T-helper 17 cell (primary cell): ENCODE data around the gene WDR48. TPM values are rescaled to one million over a fixed set of nuclear protein-coding genes. Genes with fewer than 3 reads are reported as not detected.
A peak's percentile ranks its signal among the peaks of the same experiment; 100 is the strongest.

ENCODE experiments used
- ATAC-seq: fragments of 150-1000 bp; cut with Tn5 transposase; 2 replicates; pipeline ENCODE4 v1.10.0; 2021; ENCODE audit warnings: mild to moderate bottlenecking, moderate library complexity
- DNase-seq, 3 donors: peaks; one replicate each; pipeline versions ENCODE4 v3.0.0 to v3.0.0-alpha.2; 2020 to 2021
- H3K9me3 ChIP-seq: one replicate; pipeline ENCODE4 v1.7.0; 2013; ENCODE audit warnings: low read length, mild to moderate bottlenecking; ENCODE audit not compliant: control insufficient read depth, poor library complexity, severe bottlenecking
- H3K27ac Mint-ChIP-seq: one replicate; pipeline ENCODE4 v1.8.0; 2022; ENCODE audit warnings: mild to moderate bottlenecking, moderate library complexity, mixed read lengths
- H3K27me3 Mint-ChIP-seq: one replicate; pipeline ENCODE4 v1.8.0; 2022; ENCODE audit warnings: mixed read lengths
- H3K36me3 Mint-ChIP-seq: one replicate; pipeline ENCODE4 v1.8.0; 2022; ENCODE audit warnings: low read depth, mixed read lengths
- H3K4me1 Mint-ChIP-seq: one replicate; pipeline ENCODE4 v1.8.0; 2022; ENCODE audit warnings: mild to moderate bottlenecking, mixed read lengths
- H3K4me3 Mint-ChIP-seq: one replicate; pipeline ENCODE4 v1.8.0; 2022; ENCODE audit warnings: mild to moderate bottlenecking, moderate library complexity, mixed read lengths
- total RNA-seq, 4 donors: library from RNA in 2 of 4; stranded (reverse) in 2 of 4; gene quantifications; one replicate each; pipeline ENCODE4 v1.2.3 and lab custom pipeline; 2022 to 2026

The WDR48 gene
- total RNA-seq, 2 donors from 2014 or later: 102 to 107 TPM

DNA sequence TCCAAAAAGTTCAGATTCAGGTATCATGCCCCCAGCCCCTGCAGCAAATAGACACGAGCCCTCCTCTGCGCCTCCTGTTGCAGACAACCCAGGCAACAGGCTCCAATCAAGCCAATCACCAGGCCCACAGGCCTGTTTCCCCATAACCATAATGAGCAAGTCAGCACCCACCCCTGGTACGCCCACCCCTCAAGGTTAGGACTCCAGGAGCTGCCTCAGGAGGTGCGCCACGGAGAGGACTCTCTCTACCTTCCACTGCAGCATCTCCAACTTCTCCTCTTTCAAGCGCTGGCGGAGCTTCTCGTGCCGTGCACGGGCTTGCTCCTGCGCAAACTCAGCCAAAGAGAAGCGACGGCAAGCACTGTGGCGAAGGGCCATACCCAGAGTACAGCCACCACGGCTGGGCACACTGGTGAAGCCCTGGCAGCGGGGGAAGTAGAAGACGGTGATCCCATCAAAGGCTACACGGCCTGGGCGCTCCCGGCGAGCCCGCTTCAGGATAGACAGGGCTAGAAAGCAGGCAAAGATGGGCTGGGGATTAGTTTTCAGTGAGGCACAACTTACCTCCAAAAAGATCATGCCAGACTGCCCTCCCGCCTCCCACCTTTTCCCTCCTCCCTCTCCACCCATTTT lies 93.0 kb downstream of the WDR48 start:
- ATAC-seq (no peak), DNase-seq (no peak)
- Mint-ChIP-seq H3K27me3 (no peaks in the 10 kb centered on the region), H3K36me3 (peaks cover 3% of the 10 kb centered on the region), H3K27ac (peak overlapping the region; percentile 82), H3K4me3 (peak overlapping the region; percentile 63), H3K4me1 (peaks cover 64% of the 10 kb centered on the region)
- no peaks in the 10 kb centered on the region for H3K9me3 ChIP-seq

DNA sequence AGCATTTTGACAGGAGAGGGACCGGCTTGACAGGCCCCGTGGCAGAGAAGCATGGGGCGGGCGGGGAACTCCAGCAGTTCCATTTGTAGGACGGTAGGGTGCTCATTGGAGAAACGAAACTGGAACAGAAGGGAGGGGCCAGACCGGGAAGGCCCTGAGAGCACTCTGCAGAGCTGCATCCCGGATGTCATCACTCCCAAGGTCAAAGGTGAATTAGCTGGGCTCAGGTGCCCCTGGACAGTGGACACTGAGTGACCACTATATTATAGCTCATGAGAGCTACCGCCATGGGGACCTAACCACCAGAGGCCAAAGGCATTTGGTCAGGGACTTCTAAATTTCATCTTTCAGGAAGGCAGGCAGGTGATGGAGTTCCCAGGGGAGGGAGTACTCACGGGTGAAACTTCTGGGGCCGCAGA lies 94.3 kb downstream of the WDR48 start:
- Mint-ChIP-seq H3K36me3 (peaks cover 3% of the 10 kb centered on the region), H3K27ac (peak overlapping the region; percentile 99), H3K27me3 (no peaks in the 10 kb centered on the region), H3K4me1 (peaks cover 72% of the 10 kb centered on the region), H3K4me3 (peak overlapping the region; percentile 100)
- DNase-seq: no peak
- H3K9me3 ChIP-seq: peaks cover 1% of the 10 kb centered on the region
- ATAC-seq: no peak

Other genes with a start within 250 kb of the WDR48 start
- gene SCN10A, start 235.8 kb upstream of the WDR48 start, total RNA-seq: not detected
- gene SCN11A, start 72 bp upstream of the WDR48 start, total RNA-seq: under 1 TPM in 1 of 2 donors, not detected in 1; 0.05 TPM
- gene GORASP1, start 55.6 kb downstream of the WDR48 start, total RNA-seq: 10 to 100 TPM; 29.2 to 40.1 TPM
- gene TTC21A, start 55.7 kb downstream of the WDR48 start, total RNA-seq: 10 to 100 TPM in 1 of 2 donors, 1 to 10 TPM in 1; 3.5 to 12.3 TPM
- gene CSRNP1, start 101.6 kb downstream of the WDR48 start, total RNA-seq: 100 to 1,000 TPM; 356 to 408 TPM
- not detected for gene XIRP1, start 140.6 kb downstream of the WDR48 start, total RNA-seq
- 1 to 10 TPM in 1 of 2 donors, under 1 TPM in 1; 0.65 to 3.1 TPM for gene CX3CR1, start 228.0 kb downstream of the WDR48 start, total RNA-seq